ENCODE data around the gene HTT. TPM values are rescaled to one million over a fixed set of nuclear protein-coding genes. Genes with fewer than 3 reads are reported as not detected.

Gene HTT
- total RNA-seq, 1 experiment from 2014 or later, result 44.4 TPM

- intact Hi-C loops (cut with micrococcal nuclease; ENCODE audit: unreplicated experiment), result no loop called here
- no TSS peak for BruUV-seq (replicated peaks)
Measured at GRCh38 chr4:3213106-3213425, 138.6 kb downstream of the HTT start.

GRCh38 chr4:3213661-3214250 lies 139.3 kb downstream of the HTT start:
- DNase-seq, result no peak
- TF ChIP-seq CTCF (IDR thresholded peaks at IDR 0.05; ENCODE audit: unreplicated experiment), result no peak
- Mint-ChIP-seq H3K27ac (ENCODE audit: unreplicated experiment) (no peak overlapping the region), H3K4me1 (ENCODE audit: low read depth, unreplicated experiment) (no peaks in the 10 kb centered on the region), H3K9me3 (ENCODE audit: low read depth, unreplicated experiment) (no peaks in the 10 kb centered on the region), H3K27me3 (ENCODE audit: unreplicated experiment) (no peaks in the 10 kb centered on the region), H3K4me3 (ENCODE audit: low read depth, unreplicated experiment) (no peak overlapping the region), H3K36me3 (ENCODE audit: insufficient read depth, unreplicated experiment) (peaks cover 7% of the 10 kb centered on the region)
- BruUV-seq (replicated peaks), result no TSS peak
- CTCF ChIA-PET, result no interaction called here
- intact Hi-C loops (cut with micrococcal nuclease; ENCODE audit: unreplicated experiment), result no loop called here

More at GRCh38 chr4:3213106-3213425, 138.6 kb downstream of the HTT start:
- no peak for DNase-seq
- CTCF ChIA-PET, result no interaction called here
- TF ChIP-seq CTCF (IDR thresholded peaks at IDR 0.05; ENCODE audit: unreplicated experiment), result no peak
- no peaks in the 10 kb centered on the region for H3K27me3 Mint-ChIP-seq (ENCODE audit: unreplicated experiment)
- H3K9me3 Mint-ChIP-seq (ENCODE audit: low read depth, unreplicated experiment), result no peaks in the 10 kb centered on the region
- H3K36me3 Mint-ChIP-seq (ENCODE audit: insufficient read depth, unreplicated experiment), result no peaks in the 10 kb centered on the region
- H3K4me3 Mint-ChIP-seq (ENCODE audit: low read depth, unreplicated experiment), result no peak overlapping the region
- no peaks in the 10 kb centered on the region for H3K4me1 Mint-ChIP-seq (ENCODE audit: low read depth, unreplicated experiment)
- H3K27ac Mint-ChIP-seq (ENCODE audit: unreplicated experiment), result no peak overlapping the region

- Mint-ChIP-seq H3K27me3 (ENCODE audit: unreplicated experiment) (no peaks in the 10 kb centered on the region), H3K4me1 (ENCODE audit: low read depth, unreplicated experiment) (no peaks in the 10 kb centered on the region), H3K36me3 (ENCODE audit: insufficient read depth, unreplicated experiment) (peaks cover 10% of the 10 kb centered on the region), H3K4me3 (ENCODE audit: low read depth, unreplicated experiment) (no peak overlapping the region), H3K9me3 (ENCODE audit: low read depth, unreplicated experiment) (no peaks in the 10 kb centered on the region), H3K27ac (ENCODE audit: unreplicated experiment) (no peak overlapping the region)
- BruUV-seq (replicated peaks), result no TSS peak
- CTCF ChIA-PET, result no interaction called here
- no peak for DNase-seq
- no peak for TF ChIP-seq CTCF (IDR thresholded peaks at IDR 0.05; ENCODE audit: unreplicated experiment)
- intact Hi-C loops (cut with micrococcal nuclease; ENCODE audit: unreplicated experiment), result no loop called here
Measured at GRCh38 chr4:3215256-3215655, 140.8 kb downstream of the HTT start.

GRCh38 chr4:3215733-3216132 lies 141.3 kb downstream of the HTT start:
- no peak for DNase-seq
- Mint-ChIP-seq H3K9me3 (ENCODE audit: low read depth, unreplicated experiment) (no peaks in the 10 kb centered on the region), H3K27me3 (ENCODE audit: unreplicated experiment) (no peaks in the 10 kb centered on the region), H3K4me1 (ENCODE audit: low read depth, unreplicated experiment) (no peaks in the 10 kb centered on the region), H3K36me3 (ENCODE audit: insufficient read depth, unreplicated experiment) (peaks cover 10% of the 10 kb centered on the region), H3K27ac (ENCODE audit: unreplicated experiment) (no peak overlapping the region), H3K4me3 (ENCODE audit: low read depth, unreplicated experiment) (no peak overlapping the region)
- TF ChIP-seq CTCF (IDR thresholded peaks at IDR 0.05; ENCODE audit: unreplicated experiment), result no peak
- CTCF ChIA-PET, result no interaction called here
- BruUV-seq (replicated peaks), result no TSS peak
- intact Hi-C loops (cut with micrococcal nuclease; ENCODE audit: unreplicated experiment), result no loop called here

Data from Calu3 (cell line).